DMS 273 treated with DMSO at 0.1 percent for 48 hours (cell line): ENCODE measurements around the gene GFOD1.

Experiments
- DNase-seq: peaks from one replicate; lab custom pipeline; 2025; lab: John Stamatoyannopoulos, UW

Gene GFOD1

DNA sequence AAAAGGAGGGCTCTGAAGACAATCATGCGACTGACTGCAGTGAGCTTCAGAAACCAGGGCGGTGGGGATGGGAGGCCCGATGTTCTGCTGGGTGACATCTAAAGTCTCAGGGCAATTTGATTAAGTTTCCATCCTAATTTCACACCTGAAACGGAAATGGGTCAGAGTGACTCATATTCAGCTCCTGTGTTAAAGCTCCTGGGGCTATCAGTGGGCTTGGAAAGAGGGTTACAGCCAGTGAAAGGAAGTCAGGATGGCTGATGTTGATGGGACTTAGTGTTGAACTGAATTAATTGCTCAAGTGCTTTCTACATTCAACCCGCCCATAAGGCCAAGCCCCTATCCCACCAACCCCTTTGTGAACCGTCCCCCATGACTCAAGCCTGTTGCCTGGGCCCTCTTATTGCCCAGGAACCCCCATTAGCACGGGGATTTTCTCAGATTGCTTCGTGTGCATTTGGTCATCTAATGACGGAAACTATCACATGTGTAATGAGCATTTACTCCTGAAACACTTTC is 112.0 kb downstream of the GFOD1 start:
- DNase-seq, result no peak

DNA sequence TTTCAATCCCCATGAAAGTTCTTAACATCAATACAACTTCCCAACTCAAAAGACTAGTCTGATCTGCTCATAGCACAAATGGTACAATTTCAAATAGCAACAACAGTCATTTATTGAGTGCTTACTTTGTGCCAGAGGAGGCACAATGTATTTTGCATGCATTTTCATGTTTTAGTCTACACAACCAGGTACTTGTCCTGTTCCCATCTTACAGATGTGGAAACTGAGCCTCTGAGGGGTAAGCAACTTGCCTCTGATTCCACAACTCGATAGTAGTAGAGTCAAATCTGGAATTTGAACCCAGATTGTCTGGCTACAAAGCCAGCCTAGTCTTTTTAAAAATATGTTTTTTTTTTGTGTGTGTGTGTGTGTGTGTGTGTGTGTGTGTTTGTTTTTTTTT is 113.5 kb downstream of the GFOD1 start:
- no peak for DNase-seq

DNA sequence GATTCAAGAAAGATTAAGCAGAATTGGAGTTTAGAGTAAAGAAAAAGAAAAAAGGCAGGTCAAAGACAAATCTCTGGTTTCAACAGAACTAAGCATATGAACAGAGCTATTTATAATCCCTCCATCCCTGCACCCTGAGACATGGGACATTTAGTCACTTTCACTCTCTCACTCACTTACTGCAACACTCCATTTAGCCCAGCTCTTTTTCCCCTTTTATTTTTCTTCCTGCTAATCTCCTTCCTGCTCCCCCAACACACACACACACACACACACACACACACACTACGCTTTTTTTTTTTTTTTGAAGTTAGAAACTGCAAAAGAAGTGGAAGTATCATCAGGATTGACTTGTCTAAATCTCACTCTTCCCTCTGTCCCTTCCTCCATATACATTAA is 113.9 kb downstream of the GFOD1 start:
- no peak for DNase-seq

DNA sequence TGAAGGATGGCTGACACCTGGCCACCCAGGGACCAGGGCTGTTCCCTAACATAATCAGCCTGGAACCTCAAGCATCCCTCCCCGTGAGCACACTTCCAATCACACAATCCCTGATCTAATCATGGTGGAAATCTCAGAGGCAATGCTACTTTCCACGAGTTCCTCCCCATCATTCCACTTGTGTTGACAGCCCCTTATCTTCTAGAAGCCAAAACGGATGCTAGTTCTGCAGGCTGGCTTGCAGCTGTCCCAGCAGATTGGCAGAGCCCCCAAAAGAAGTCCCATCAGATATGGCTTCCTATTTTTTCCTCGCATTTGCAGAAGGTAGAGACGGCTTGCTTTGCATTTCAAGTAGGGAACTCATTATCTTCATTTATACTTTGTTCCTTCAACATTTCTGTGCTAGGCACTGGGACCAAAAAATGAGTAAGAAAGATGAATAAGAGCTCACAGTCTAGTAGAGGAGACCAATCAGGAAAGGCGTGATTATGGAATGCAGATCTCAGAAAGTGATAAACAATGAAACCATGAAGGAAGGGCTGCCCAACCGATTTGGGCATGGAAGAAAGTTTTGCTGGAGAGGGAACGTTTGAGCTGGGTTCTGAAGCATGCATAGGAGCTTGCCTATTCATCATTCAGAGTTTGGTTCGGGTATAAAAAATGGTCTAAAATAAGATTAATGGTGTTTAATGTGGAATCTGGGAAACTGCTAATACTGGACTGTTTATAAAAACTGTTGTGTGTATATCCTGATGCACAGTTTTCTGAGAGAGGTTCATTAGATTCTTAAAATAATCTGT is 114.5 kb downstream of the GFOD1 start:
- no peak for DNase-seq

GRCh38 chr6:13372076-13372475 is 115.3 kb downstream of the GFOD1 start:
- no peak for DNase-seq

DNA sequence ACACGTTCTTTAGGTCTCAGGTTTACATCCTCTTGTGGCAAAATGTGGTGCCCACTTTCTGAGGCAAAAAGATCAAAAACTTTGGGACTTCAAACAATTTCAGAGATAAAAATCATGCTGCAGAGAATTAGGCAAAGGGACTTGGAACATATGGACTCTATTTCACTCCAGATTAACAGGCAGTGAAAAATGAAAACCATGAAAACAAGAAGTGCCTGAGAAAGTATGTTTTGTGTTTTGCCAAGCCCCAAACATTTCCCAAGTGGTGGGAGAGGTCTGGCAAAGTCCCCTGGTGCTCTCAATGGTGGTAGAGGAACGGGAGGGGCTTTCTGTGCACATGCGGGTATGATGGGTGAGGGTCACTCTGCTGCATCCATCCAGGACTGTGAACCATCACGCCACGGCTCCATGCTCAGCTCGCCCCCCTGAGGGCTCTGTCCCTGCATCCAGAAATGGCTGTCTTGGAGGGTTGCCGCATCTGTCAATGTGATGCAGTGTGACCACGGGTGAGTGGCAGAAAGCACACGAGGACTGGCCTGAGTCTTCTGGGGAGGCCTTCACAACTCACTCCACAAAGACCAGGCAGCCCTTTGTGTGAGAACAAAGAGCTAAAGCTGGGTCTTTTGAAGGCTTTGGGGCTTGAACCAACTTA is 115.9 kb downstream of the GFOD1 start:
- DNase-seq, result no peak

DNA sequence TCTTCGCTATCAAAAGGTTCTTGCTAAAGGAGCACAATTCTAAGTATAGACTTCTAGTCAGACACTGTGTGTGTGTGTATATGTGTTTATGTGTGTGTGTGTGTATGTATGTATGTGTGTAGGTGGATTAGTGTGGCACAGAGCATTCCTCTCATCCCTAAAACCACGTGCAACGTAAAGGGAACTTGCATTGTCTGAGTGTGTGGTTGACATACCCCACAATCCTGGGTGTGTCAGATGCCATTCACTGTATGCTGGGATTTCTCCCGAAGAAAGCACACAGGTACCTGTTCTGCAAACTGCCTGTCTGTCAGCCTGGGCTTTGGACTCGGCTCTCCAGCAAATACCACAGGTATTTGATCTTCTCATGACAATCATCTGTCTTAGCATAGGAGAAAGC is 116.8 kb downstream of the GFOD1 start:
- DNase-seq, result no peak

GRCh38 chr6:13369591-13369990 is 117.8 kb downstream of the GFOD1 start:
- DNase-seq, result no peak

GRCh38 chr6:13368731-13369115 is 118.7 kb downstream of the GFOD1 start:
- no peak for DNase-seq

DNA sequence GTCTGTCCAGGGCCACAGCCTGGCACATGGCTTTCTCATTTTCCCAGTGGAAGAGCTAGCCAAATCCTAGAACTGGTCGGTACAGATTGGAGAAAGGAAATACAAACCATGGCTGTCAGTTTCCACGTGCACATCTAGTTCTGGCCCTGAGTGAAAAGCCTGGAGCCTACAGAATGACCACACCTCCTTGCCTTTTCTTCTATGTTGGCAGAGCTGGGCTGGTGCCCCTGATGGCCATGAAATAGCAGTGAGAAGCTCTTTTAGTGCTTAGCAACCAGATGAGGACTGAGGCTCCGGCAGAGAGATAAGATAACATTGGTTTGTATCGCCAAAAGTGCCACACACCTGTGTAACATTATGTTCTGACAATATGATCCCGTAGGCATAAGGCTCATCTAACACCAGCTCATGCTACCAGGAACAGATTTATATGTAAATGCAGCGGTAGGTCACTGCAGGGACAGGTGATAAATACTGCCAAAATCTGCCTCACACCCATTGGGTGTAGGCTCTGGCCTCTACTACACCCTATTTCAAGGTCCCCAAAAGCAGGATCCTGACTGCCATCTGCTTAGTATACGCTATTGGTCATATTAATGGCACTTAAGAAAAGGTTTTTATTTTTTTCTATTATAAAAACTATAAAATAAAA is 119.2 kb downstream of the GFOD1 start:
- DNase-seq, result no peak

GRCh38 chr6:13367396-13367795 is 120.0 kb downstream of the GFOD1 start:
- no peak for DNase-seq

DNA sequence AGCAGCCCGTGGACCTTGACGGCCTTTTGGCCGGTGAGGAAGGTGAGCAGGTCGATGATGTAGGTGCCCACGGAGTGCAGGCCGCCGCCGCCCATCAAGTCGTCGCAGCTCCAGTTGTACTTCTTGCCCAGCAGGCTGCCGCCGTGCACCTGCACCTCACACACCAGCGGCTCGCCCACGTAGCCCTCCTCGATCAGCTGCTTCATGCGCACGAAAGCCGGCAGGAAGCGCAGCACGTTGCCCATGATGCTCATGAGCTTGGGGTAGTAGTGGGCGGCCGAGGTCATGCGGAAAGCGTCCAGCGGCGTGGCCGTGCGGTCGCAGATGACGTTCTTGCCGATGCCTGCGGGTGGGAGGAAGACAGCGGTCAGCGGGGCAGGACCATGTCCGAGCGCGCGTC is 122.1 kb downstream of the GFOD1 start:
- no peak for DNase-seq

GRCh38 chr6:13364842-13365241 is 122.6 kb downstream of the GFOD1 start:
- no peak for DNase-seq

DNA sequence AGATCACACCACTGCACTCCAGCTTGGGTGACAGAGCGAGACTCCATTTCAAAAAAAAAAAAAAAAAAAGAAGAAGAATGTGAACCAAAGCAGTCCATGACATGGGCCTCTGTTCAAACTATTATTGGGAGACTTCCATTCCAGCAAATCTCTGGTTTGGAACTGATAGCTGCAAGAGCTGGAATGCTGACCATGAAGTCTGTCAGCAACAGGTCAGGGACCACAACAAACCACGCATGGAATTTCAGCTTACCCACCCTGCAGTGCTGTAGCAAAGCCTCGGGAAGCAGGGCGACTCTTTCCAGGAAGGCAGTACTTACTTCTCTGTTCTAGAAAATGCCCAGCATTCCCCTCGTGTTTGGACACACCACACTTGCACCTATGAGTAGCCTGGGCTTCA is 125.0 kb downstream of the GFOD1 start:
- DNase-seq, result no peak

DNA sequence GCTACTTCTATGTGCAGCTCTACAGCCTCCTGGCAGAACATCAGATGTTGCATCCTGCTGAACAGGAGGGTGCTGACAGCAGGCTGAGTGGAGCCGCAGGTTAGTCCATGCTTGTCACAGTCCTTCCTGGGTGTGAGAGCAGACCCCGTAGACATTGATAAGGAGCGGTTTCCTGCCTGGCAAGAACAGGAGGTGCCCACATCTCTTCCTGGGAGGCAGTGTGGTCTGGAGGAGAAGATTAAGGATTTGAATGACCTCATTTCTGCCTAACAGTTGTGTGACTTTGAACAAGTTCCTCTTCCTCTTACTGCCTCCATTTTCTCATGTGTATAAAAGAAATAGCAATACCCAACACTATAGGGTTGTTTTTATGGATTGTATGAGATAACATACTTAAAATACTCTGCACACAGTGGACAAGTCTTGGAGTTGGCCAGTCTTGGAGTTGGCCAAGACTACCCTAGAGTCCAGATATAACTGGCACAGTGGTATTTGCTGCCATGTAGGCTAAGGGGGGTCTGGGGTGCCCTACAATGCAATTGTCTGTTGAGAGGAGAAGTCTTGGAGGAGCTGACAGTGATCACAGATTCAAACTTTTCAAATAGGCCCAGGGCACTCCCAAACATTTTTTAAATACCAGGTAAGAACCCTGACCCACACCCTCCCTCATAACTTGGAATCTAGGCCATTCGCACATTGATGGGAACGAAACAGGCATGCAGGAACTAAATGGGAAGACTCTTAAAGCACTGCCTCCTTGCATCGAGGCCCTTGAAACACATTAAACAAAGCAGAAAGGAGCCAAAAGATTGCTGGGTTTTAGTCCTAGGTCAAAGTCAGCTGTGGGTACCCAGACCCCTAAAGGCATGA is 126.5 kb downstream of the GFOD1 start:
- no peak for DNase-seq

DNA sequence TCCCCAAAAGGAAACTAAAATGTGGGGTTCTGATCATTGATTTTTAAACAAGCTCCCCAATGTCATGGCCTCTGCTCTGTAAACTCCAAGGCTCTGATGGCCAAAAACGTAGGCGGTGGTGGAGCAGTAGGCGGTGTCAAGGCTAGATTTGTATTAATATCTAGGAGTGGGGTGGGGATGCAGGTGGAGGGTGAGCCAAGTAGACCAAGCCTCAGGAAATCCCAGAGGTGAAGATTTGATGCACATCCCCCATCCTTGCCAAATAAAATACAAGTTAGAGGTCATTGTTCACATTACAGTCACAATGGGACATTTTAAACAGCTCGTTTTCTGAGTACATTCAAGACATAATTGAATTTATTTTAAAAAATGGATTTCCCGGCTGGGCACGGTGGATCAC is 128.1 kb downstream of the GFOD1 start:
- DNase-seq, result no peak

- no peak for DNase-seq
These were observed 128.9 kb downstream of the GFOD1 start for GRCh38 chr6:13358511-13358910.

GRCh38 chr6:13357551-13358075 is 129.8 kb downstream of the GFOD1 start:
- DNase-seq, result no peak

GRCh38 chr6:13355999-13356785 is 131.2 kb downstream of the GFOD1 start:
- no peak for DNase-seq

DNA sequence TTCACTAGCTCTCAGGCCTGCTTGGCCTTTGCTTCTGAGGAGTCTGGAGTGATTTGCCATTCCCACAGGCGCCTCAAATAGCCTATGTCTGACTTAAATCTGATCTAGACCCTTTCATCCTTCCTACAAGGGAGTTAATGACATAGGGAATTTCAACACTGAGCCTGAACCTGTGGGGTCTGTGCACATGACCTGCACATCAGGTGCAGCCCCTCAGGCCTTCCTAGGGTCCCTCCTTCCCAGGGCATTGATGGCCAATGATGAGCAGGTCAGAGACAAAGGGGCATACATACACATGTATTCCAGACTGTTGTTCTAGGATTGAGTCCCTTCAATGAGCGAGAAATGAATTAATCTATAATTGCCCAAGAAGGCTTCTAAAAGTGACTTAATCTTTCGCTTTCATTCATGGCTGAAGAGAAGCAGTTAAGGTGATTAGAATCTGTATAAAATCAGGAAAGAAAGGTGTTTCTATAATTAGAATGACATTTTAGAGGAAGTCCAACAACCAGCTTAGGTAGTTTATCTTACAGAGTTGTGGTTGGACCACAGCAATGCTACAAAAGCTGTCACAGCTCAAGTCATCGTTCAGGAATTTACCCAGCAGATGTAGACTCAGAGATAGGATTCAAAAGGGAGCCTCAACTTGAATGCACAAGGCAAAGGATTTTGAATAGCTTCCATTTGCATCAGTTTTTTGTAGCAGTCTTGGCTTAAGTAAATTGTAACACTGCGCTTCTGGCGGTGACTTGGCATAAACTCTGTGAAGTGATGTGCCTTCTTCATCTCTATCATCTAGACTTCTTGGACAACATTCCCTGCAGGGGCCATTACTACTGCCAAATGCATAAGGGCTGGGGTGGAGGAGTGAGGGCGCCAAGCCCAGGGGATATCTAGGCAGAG is 132.1 kb downstream of the GFOD1 start:
- DNase-seq, result peak; percentile 9
